ENCODE data around the gene RAB27A. TPM values are rescaled to one million over a fixed set of nuclear protein-coding genes. Genes with fewer than 3 reads are reported as not detected.

The RAB27A gene
- total and polyA plus RNA-seq, 10 of the 15 experiments (the other 5 are each of a cell fraction or from before 2014, with no cell fraction given): 13.3 to 139 (median 35.2) TPM

- TF ChIP-seq IRF3 (IDR thresholded peaks at IDR 0.05) (no peak), HDAC2 (IDR thresholded peaks at IDR 0.05) (no peak), RELB (IDR thresholded peaks at IDR 0.05; ENCODE audit: low read depth) (no peak), ATF7 (IDR thresholded peaks at IDR 0.05; ENCODE audit: low read depth) (no peak), MYC (IDR thresholded peaks at IDR 0.05; ENCODE audit: insufficient read depth, insufficient read length, insufficient replicate concordance, low read length, severe bottlenecking) (no peak), YBX1 (IDR thresholded peaks at IDR 0.05) (no peak), STAT3 (IDR thresholded peaks at IDR 0.05; ENCODE audit: low read depth, low read length) (no peak), GABPA (IDR thresholded peaks at IDR 0.05; ENCODE audit: low read depth) (no peak), CHD1 (IDR thresholded peaks at IDR 0.05; ENCODE audit: low read depth, low read length) (no peak), SMAD5 (IDR thresholded peaks at IDR 0.05; ENCODE audit: low read depth) (no peak)
These were observed 32.9 kb upstream of the RAB27A start (continued) for GRCh38 chr15:55322467-55322866.

GRCh38 chr15:55320963-55321362, 31.4 kb upstream of the RAB27A start:
- FAIRE-seq (no peak), DNase-seq (ENCODE audit: low read depth, low spot score) (no peak), ATAC-seq (no peak)
- POLR2A ChIA-PET: interaction anchor here (0.7 kb wide), 1 partner anchor 101 kb away, joined by 3 read pairs; no protein-coding TSS in a partner anchor
- H3K4me3 ChIP-seq: no peak overlapping the region; the same call in 1 of the 2 replicates
- H3K79me2 ChIP-seq (ENCODE audit: control insufficient read depth, insufficient read depth, low read length): peaks cover 33% of the 10 kb centered on the region
- H3K4me1 ChIP-seq (ENCODE audit: control insufficient read depth, insufficient read depth, low read length): no peaks in the 10 kb centered on the region
- H3K27me3 ChIP-seq (replicated peaks in 1 of 2; ENCODE audit: control insufficient read depth in 2 of 2, insufficient read depth in 2 of 2, low read length in 1 of 2): no peaks in the 10 kb centered on the region
- peak overlapping the region; percentile 92 for H3K4me2 ChIP-seq (ENCODE audit: control insufficient read depth, insufficient read depth)
- no TSS peak for BruUV-seq (replicated peaks)
- intact Hi-C loops (cut with micrococcal nuclease; ENCODE audit: unreplicated experiment) (no loop called here), in situ Hi-C loops (cut with MboI) (no loop called here)
- H3K36me3 ChIP-seq (ENCODE audit: control insufficient read depth in 2 of 2, insufficient read depth in 2 of 2, low read length in 1 of 2): no peaks in the 10 kb centered on the region; a peak in 1 of 4 replicates
- WGBS (ENCODE audit: insufficient coverage, insufficient replicate concordance, low lambda C conversion rate, missing lambda C conversion rate): 36% methylated on average over 1 of the region's 1 CpG
- H2AFZ ChIP-seq (ENCODE audit: control insufficient read depth, low read depth, low read length): no peak overlapping the region
- no peaks in the 10 kb centered on the region for H3K9me3 ChIP-seq (replicated peaks; ENCODE audit: control insufficient read depth, insufficient read depth, low read length)
- RAD21 ChIA-PET (ENCODE audit: unreplicated experiment): no interaction called here
- no peaks in the 10 kb centered on the region for H4K20me1 ChIP-seq (ENCODE audit: control insufficient read depth, insufficient read depth)
- SMC1A ChIA-PET (ENCODE audit: uncharacterized antibody, unreplicated experiment): no interaction called here
- no peak overlapping the region for H3K27ac ChIP-seq (ENCODE audit: control insufficient read depth, insufficient read depth)
- CTCF ChIA-PET: interaction anchor here (0.8 kb wide), 1 partner anchor 1697 kb away, joined by 3 read pairs; no protein-coding TSS in a partner anchor
- no peak overlapping the region for H3K9ac ChIP-seq (ENCODE audit: control insufficient read depth, insufficient read depth, low read length)
- TF ChIP-seq EGR1 (IDR thresholded peaks at IDR 0.05; ENCODE audit: borderline replicate concordance in 1 of 2, low read depth in 2 of 2, low read length in 2 of 2): no peak
- no peak for TF ChIP-seq MYC (IDR thresholded peaks at IDR 0.05; ENCODE audit: insufficient read depth, insufficient read length, insufficient replicate concordance, low read length, severe bottlenecking)
- TF ChIP-seq CHD4 (IDR thresholded peaks at IDR 0.05): no peak
- TF ChIP-seq PML (IDR thresholded peaks at IDR 0.05; ENCODE audit: low read length): no peak
- TF ChIP-seq FOXK2 (IDR thresholded peaks at IDR 0.05): no peak
- no peak for TF ChIP-seq ZBTB4 (CRISPR knock-in tag; IDR thresholded peaks at IDR 0.05)
- TF ChIP-seq BCLAF1 (IDR thresholded peaks at IDR 0.05): no peak
